GM19351 (cell line): Measurements from ENCODE around the gene CATSPERD.
"Not testable (repeated sequence)": the region's sequence is repeated elsewhere in the genome, so short reads cannot be mapped to it uniquely, and the experiment has no call there.

Experiments
- ATAC-seq: cut with Tn5 transposase; IDR thresholded peaks from one replicate; pipeline ENCODE4 v1.9.1; 2021; ENCODE audit warnings: mild to moderate bottlenecking, moderate library complexity; ENCODE audit not compliant: unreplicated experiment

CATSPERD gene

GRCh38 chr19:5684694-5685430 is 35.6 kb upstream of the CATSPERD start:
- no peak for ATAC-seq

GRCh38 chr19:5686326-5686646 is 34.2 kb upstream of the CATSPERD start:
- ATAC-seq: no peak

GRCh38 chr19:5686647-5687359 is 33.6 kb upstream of the CATSPERD start:
- peak; percentile 49 for ATAC-seq

- no peak for ATAC-seq
Measured at GRCh38 chr19:5687360-5688198, 32.9 kb upstream of the CATSPERD start.

- not testable (repeated sequence) for ATAC-seq
Measured at GRCh38 chr19:5688262-5688881, 32.1 kb upstream of the CATSPERD start.

- peak; percentile 37 for ATAC-seq
Measured at GRCh38 chr19:5690125-5690954, 30.1 kb upstream of the CATSPERD start, which contains the start of gene RPL36. Gene RPL36, plus strand, starts transcription at chr19:5690295. Its CDS starts 213 bp downstream, at chr19:5690508.

- ATAC-seq: no peak
Measured at GRCh38 chr19:5690955-5691821, 29.2 kb upstream of the CATSPERD start.

GRCh38 chr19:5691822-5692722 is 28.4 kb upstream of the CATSPERD start:
- ATAC-seq: no peak

GRCh38 chr19:5692723-5693194 is 27.7 kb upstream of the CATSPERD start:
- ATAC-seq: no peak

GRCh38 chr19:5693195-5694166 is 27.0 kb upstream of the CATSPERD start:
- no peak for ATAC-seq

GRCh38 chr19:5694167-5694955 is 26.1 kb upstream of the CATSPERD start:
- no peak for ATAC-seq

GRCh38 chr19:5694956-5695648 is 25.3 kb upstream of the CATSPERD start:
- no peak for ATAC-seq

- no peak for ATAC-seq
Measured at GRCh38 chr19:5695649-5696195, 24.7 kb upstream of the CATSPERD start.

GRCh38 chr19:5696196-5697021 is 24.0 kb upstream of the CATSPERD start:
- ATAC-seq: no peak
